CD4-positive, alpha-beta T cell treated with Interleukin-4 for 1 hour (primary cell): ENCODE results near the gene CERS6.
"Not testable (repeated sequence)": the region's sequence is repeated elsewhere in the genome, so short reads cannot be mapped to it uniquely, and the experiment has no call there.

Experiments used
- DNase-seq, 2 donors: peaks; one replicate each; pipeline ENCODE4 v3.0.0-alpha.2; 2020 to 2022

The CERS6 gene

GRCh38 chr2:168650781-168651180, 194.7 kb downstream of the CERS6 start:
- no peak for DNase-seq

GRCh38 chr2:168652997-168653921, 197.2 kb downstream of the CERS6 start:
- DNase-seq, result no peak

- no peak for DNase-seq
Measured at GRCh38 chr2:168654705-168655104, 198.6 kb downstream of the CERS6 start.

- DNase-seq, result no peak
Measured at GRCh38 chr2:168655207-168655606, 199.1 kb downstream of the CERS6 start.

GRCh38 chr2:168657378-168657777, 201.3 kb downstream of the CERS6 start:
- DNase-seq, result not testable (repeated sequence)

GRCh38 chr2:168658706-168659105, 202.6 kb downstream of the CERS6 start:
- DNase-seq, result no peak

- DNase-seq, result no peak
Measured at GRCh38 chr2:168660870-168661862, 205.1 kb downstream of the CERS6 start.

- DNase-seq, result no peak
Measured at GRCh38 chr2:168661863-168662256, 205.8 kb downstream of the CERS6 start.

GRCh38 chr2:168662651-168663208, 206.7 kb downstream of the CERS6 start:
- no peak for DNase-seq

- no peak for DNase-seq
Measured at GRCh38 chr2:168663993-168664392, 207.9 kb downstream of the CERS6 start.

- not testable (repeated sequence) for DNase-seq
Measured at GRCh38 chr2:168664715-168665114, 208.6 kb downstream of the CERS6 start.

- DNase-seq, result no peak
Measured at GRCh38 chr2:168666339-168666738, 210.3 kb downstream of the CERS6 start.

- no peak for DNase-seq
Measured at GRCh38 chr2:168667156-168667555, 211.1 kb downstream of the CERS6 start.

- DNase-seq, result no peak
Measured at GRCh38 chr2:168669151-168669550, 213.1 kb downstream of the CERS6 start.

- DNase-seq, result no peak
Measured at GRCh38 chr2:168670478-168670877, 214.4 kb downstream of the CERS6 start.

GRCh38 chr2:168671932-168672331, 215.9 kb downstream of the CERS6 start:
- DNase-seq, result no peak

GRCh38 chr2:168673265-168674189, 217.5 kb downstream of the CERS6 start:
- DNase-seq, result no peak

- DNase-seq, result no peak
Measured at GRCh38 chr2:168678153-168678853, 222.2 kb downstream of the CERS6 start.

- DNase-seq, result no peak
Measured at GRCh38 chr2:168679081-168679480, 223.0 kb downstream of the CERS6 start.

GRCh38 chr2:168679741-168680310, 223.8 kb downstream of the CERS6 start:
- no peak for DNase-seq

GRCh38 chr2:168683996-168684395, 227.9 kb downstream of the CERS6 start:
- no peak for DNase-seq
